ENCODE results near the gene C6. TPM values are rescaled to one million over a fixed set of nuclear protein-coding genes. Genes with fewer than 3 reads are reported as not detected.

The C6 gene
- total RNA-seq, 3 donors from 2014 or later (not counting 1 experiment from before 2014, with no cell fraction given): not detected

DNA sequence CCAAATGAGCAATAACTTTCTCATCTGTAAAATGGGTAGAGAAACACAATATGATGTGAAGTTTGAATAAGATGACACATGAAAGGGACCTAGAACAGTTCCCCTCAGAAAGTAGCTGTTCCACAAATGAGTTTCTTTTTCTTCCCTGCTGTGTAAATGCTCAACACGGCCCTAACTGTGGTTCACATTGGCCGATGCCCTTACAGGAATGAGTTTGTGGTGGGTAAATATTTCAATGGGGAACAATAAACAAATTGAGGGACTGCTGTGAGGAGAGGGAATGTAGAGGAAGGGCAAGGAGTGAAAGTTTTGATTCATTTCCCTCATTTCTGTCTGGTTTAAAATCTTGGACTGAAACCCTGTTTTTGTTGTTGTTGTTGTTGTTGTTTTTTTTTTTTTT is 12.8 kb downstream of the C6 start:
- Mint-ChIP-seq H3K27me3 (ENCODE audit: low read depth in 2 of 2) (no peaks in the 10 kb centered on the region), H3K4me1 (no peaks in the 10 kb centered on the region), H3K9me3 (peaks cover 6 to 9% of the 10 kb centered on the region in 2 donors), H3K27ac (no peak overlapping the region), H3K4me3 (no peak overlapping the region), H3K36me3 (no peaks in the 10 kb centered on the region)
- intact Hi-C loops (cut with micrococcal nuclease): no loop called here
- H3K4me3 ChIP-seq (ENCODE audit: low read length): no peak overlapping the region
- TF ChIP-seq, protein P1, sequence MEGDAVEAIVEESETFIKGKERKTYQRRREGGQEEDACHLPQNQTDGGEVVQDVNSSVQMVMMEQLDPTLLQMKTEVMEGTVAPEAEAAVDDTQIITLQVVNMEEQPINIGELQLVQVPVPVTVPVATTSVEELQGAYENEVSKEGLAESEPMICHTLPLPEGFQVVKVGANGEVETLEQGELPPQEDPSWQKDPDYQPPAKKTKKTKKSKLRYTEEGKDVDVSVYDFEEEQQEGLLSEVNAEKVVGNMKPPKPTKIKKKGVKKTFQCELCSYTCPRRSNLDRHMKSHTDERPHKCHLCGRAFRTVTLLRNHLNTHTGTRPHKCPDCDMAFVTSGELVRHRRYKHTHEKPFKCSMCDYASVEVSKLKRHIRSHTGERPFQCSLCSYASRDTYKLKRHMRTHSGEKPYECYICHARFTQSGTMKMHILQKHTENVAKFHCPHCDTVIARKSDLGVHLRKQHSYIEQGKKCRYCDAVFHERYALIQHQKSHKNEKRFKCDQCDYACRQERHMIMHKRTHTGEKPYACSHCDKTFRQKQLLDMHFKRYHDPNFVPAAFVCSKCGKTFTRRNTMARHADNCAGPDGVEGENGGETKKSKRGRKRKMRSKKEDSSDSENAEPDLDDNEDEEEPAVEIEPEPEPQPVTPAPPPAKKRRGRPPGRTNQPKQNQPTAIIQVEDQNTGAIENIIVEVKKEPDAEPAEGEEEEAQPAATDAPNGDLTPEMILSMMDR (IDR thresholded peaks at IDR 0.05): no peak
- 78% methylated on average over 2 of the region's 2 CpGs for WGBS (ENCODE audit: insufficient coverage)
- no peaks in the 10 kb centered on the region for H3K4me1 ChIP-seq (ENCODE audit: control insufficient read depth, insufficient read depth, low read length)
- no peaks in the 10 kb centered on the region for H3K27me3 ChIP-seq (ENCODE audit: control insufficient read depth, insufficient read depth, low read length)
- ATAC-seq (no peak), DNase-seq (no peak)
- no peaks in the 10 kb centered on the region for H3K36me3 ChIP-seq (ENCODE audit: control insufficient read depth, insufficient read depth, low read length)
- H3K27ac ChIP-seq (ENCODE audit: low read length): no peak overlapping the region
- peaks cover 6% of the 10 kb centered on the region for H3K9me3 ChIP-seq (ENCODE audit: control insufficient read depth, insufficient read depth, low read length)

DNA sequence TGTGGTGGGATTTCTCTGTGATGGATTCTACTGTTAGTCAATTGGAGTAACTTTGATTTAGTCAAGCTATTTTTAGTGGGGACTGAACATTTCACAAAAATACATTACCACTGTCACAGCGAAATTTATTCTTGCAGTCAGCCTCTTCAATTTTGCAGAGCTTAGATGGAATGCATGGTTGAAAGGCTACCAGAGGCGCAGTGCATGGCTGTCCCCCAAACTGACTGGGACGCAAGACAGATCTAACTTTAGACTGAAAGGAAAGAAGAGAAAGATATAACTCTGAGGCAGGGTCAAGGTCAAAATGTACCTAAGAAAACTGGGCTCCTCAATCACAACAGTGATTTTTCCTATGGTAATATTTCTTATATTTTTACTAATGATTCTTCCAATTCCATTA is 13.7 kb downstream of the C6 start:
- no peak overlapping the region for H3K27ac Mint-ChIP-seq
- Histone ChIP-seq H3K4me1 (ENCODE audit: control insufficient read depth, insufficient read depth, low read length) (no peaks in the 10 kb centered on the region), H3K27me3 (ENCODE audit: control insufficient read depth, insufficient read depth, low read length) (no peaks in the 10 kb centered on the region), H3K36me3 (ENCODE audit: control insufficient read depth, insufficient read depth, low read length) (no peaks in the 10 kb centered on the region), H3K27ac (ENCODE audit: low read length) (no peak overlapping the region), H3K9me3 (ENCODE audit: control insufficient read depth, insufficient read depth, low read length) (peaks cover 2% of the 10 kb centered on the region), H3K4me3 (ENCODE audit: low read length) (no peak overlapping the region)
- no peaks in the 10 kb centered on the region for H3K36me3 Mint-ChIP-seq
- no peaks in the 10 kb centered on the region for H3K27me3 Mint-ChIP-seq (ENCODE audit: low read depth in 2 of 2)
- TF ChIP-seq, protein P1 (IDR thresholded peaks at IDR 0.05): no peak
- ATAC-seq (no peak), DNase-seq (no peak)
- H3K4me3 Mint-ChIP-seq: no peak overlapping the region
- intact Hi-C loops (cut with micrococcal nuclease): no loop called here
- no peaks in the 10 kb centered on the region for H3K4me1 Mint-ChIP-seq
- WGBS (ENCODE audit: insufficient coverage): 94% methylated on average over 3 of the region's 3 CpGs
- peaks cover 6 to 12% of the 10 kb centered on the region in 2 donors for H3K9me3 Mint-ChIP-seq

DNA sequence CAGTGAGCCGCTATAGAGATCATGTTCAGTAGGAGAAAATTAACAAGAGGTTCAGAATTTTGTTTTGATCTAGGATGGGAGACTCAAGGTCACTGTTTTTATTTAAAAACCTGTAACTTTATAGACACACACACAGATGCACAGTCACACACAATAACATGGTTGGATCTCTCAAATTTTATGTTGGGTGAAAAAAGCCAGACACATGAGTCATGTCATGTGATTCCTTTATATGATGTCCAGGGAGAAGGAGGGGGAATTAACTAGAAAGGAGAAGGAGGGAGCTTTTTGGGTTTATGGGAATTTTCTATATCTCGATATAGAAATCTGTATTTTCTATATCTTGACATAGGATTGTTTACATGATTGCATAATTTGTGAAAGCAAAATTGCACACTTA is 17.1 kb downstream of the C6 start:
- Histone ChIP-seq H3K4me3 (ENCODE audit: low read length) (no peak overlapping the region), H3K4me1 (ENCODE audit: control insufficient read depth, insufficient read depth, low read length) (no peaks in the 10 kb centered on the region), H3K9me3 (ENCODE audit: control insufficient read depth, insufficient read depth, low read length) (no peaks in the 10 kb centered on the region), H3K27ac (ENCODE audit: low read length) (no peak overlapping the region), H3K36me3 (ENCODE audit: control insufficient read depth, insufficient read depth, low read length) (no peaks in the 10 kb centered on the region), H3K27me3 (ENCODE audit: control insufficient read depth, insufficient read depth, low read length) (no peaks in the 10 kb centered on the region)
- no peak for ATAC-seq
- Mint-ChIP-seq H3K27me3 (ENCODE audit: low read depth in 2 of 2) (no peaks in the 10 kb centered on the region), H3K4me3 (no peak overlapping the region), H3K27ac (no peak overlapping the region), H3K36me3 (no peaks in the 10 kb centered on the region), H3K4me1 (no peaks in the 10 kb centered on the region), H3K9me3 (peaks cover 8 to 14% of the 10 kb centered on the region in 2 donors)
- intact Hi-C loops (cut with micrococcal nuclease): no loop called here
- TF ChIP-seq, protein P1 (IDR thresholded peaks at IDR 0.05): no peak
- no CpG with 5 or more reads among the region's 2 CpGs for WGBS (ENCODE audit: insufficient coverage)
- DNase-seq: no peak

DNA sequence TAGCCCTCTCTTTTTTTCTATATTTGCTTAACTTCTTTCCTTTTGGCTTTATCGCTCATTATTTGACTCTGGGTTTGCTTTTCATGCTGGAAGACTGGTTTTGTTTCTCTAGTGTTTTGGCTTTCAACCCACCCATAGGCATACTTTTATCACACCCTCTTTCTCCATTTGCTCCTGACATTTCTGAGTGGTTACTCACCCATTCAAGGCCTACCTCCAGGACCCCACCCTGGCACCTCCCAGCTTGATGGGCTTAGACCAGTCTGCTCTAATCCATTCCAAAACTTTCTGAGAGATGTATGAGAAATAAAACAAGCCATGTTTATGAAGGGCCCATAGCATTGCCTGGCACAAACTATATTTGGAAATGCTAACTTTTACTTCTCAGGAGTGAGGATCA is 18.1 kb downstream of the C6 start:
- TF ChIP-seq, protein P1 (IDR thresholded peaks at IDR 0.05): no peak
- ATAC-seq: no peak
- intact Hi-C loops (cut with micrococcal nuclease): no loop called here
- Mint-ChIP-seq H3K4me3 (no peak overlapping the region), H3K36me3 (no peaks in the 10 kb centered on the region), H3K27ac (no peak overlapping the region), H3K4me1 (no peaks in the 10 kb centered on the region), H3K9me3 (peaks cover 7 to 14% of the 10 kb centered on the region in 2 donors), H3K27me3 (ENCODE audit: low read depth in 2 of 2) (no peaks in the 10 kb centered on the region)
- Histone ChIP-seq H3K36me3 (ENCODE audit: control insufficient read depth, insufficient read depth, low read length) (no peaks in the 10 kb centered on the region), H3K4me1 (ENCODE audit: control insufficient read depth, insufficient read depth, low read length) (no peaks in the 10 kb centered on the region), H3K27ac (ENCODE audit: low read length) (no peak overlapping the region), H3K4me3 (ENCODE audit: low read length) (no peak overlapping the region), H3K27me3 (ENCODE audit: control insufficient read depth, insufficient read depth, low read length) (no peaks in the 10 kb centered on the region), H3K9me3 (ENCODE audit: control insufficient read depth, insufficient read depth, low read length) (no peaks in the 10 kb centered on the region)
- no peak for DNase-seq
- WGBS (ENCODE audit: insufficient coverage): 91% methylated on average over 1 of the region's 1 CpG
